Large intestine (tissue), 3 donors: ENCODE results near the gene OPTN. TPM values are rescaled to one million over a fixed set of nuclear protein-coding genes. Genes with fewer than 3 reads are reported as not detected.

ENCODE experiments used
- DNase-seq, 2 donors: peaks; one replicate each; pipeline versions ENCODE4 v3.0.0 to v3.0.0-alpha.2; 2013
- H3K27ac ChIP-seq: one replicate; pipeline ENCODE4 v1.5.1; 2013; ENCODE audit warnings: low read length
- H3K27me3 ChIP-seq: 2 replicates; pipeline ENCODE4 v1.6.1; 2013; ENCODE audit warnings: low read length; ENCODE audit not compliant: control insufficient read depth, insufficient read depth
- H3K36me3 ChIP-seq: 2 replicates; pipeline ENCODE4 v1.6.1; 2013; ENCODE audit warnings: low read length; ENCODE audit not compliant: control insufficient read depth, insufficient read depth
- H3K4me1 ChIP-seq: one replicate; pipeline ENCODE4 v1.6.1; 2013; ENCODE audit warnings: low read length; ENCODE audit not compliant: control insufficient read depth, insufficient read depth
- H3K4me3 ChIP-seq: one replicate; pipeline ENCODE4 v1.5.1; 2013; ENCODE audit warnings: low read length
- H3K9me3 ChIP-seq: one replicate; pipeline ENCODE4 v1.6.1; 2013; ENCODE audit warnings: mild to moderate bottlenecking, low read depth, low read length, moderate library complexity; ENCODE audit not compliant: control insufficient read depth
- WGBS: methylation state at CpG from one replicate; pipeline ENCODE4 v1.1.5; 2013; ENCODE audit warnings: low lambda C conversion rate; ENCODE audit not compliant: insufficient coverage; 5-methylcytosine and 5-hydroxymethylcytosine counted together
- polyA plus RNA-seq: library from polyadenylated mRNA; unstranded; fragments of 120-200 nt; gene quantifications from one replicate; pipeline ENCODE4 v1.2.1, GENCODE V29; 2013

OPTN gene
- polyA plus RNA-seq, 1 donor: 68.6 TPM

DNA sequence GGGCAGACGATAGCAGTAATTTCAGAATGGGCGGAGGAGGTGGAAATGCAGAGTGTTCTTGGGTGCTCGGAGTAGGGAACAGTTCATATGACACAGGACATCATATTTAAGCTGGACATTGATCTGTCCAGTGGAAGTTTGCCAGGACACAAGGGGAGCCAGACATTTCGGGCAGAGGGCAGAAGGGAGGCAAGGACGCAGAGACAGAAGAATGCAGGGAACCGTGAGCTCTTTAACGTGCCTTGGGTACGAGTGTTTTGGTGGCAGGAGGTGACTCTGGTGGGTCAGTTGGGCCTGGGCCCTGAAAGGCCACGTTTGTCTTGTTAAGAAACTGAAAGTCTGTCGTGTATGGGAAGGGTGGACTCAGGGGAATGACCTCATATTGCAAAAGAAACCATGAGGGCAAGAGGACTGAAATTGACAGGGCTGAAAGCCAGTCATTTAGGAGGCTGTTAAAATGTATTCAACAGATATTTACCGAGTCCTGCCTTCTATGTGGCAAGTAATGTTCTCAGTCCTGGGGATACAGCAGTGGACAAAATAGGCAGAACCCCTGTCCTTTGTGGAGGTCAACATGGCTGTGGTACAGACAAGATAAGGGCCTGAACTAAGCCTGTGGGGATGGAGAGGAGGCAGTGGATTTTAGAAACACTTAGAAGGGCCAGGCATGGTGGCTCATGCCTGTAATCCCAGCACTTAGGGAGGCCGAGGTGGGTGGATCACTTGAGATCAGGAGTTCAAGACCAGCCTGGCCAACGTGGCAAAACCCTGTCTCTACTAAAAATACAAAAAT lies 2.2 kb downstream of the OPTN start:
- no peak overlapping the region for H3K4me3 ChIP-seq

GRCh38 chr10:13103554-13103953 lies 3.6 kb downstream of the OPTN start:
- no peak overlapping the region for H3K4me3 ChIP-seq
- H3K9me3 ChIP-seq: no peaks in the 10 kb centered on the region
- H3K36me3 ChIP-seq: no peaks in the 10 kb centered on the region
- H3K27me3 ChIP-seq: no peaks in the 10 kb centered on the region
- 100% methylated on average over 1 of the region's 2 CpGs for WGBS
- H3K27ac ChIP-seq: no peak overlapping the region
- H3K4me1 ChIP-seq: peaks cover 35% of the 10 kb centered on the region
- no peak for DNase-seq

More for the DNA sequence above, 2.2 kb downstream of the OPTN start:
- no peaks in the 10 kb centered on the region for H3K27me3 ChIP-seq
- no peaks in the 10 kb centered on the region for H3K9me3 ChIP-seq
- no peaks in the 10 kb centered on the region for H3K36me3 ChIP-seq
- peaks cover 26% of the 10 kb centered on the region for H3K4me1 ChIP-seq
- peak overlapping the region; percentile 77 for H3K27ac ChIP-seq
- DNase-seq: peak; percentile 33 to 71
- 40% methylated on average over 3 of the region's 13 CpGs for WGBS

DNA sequence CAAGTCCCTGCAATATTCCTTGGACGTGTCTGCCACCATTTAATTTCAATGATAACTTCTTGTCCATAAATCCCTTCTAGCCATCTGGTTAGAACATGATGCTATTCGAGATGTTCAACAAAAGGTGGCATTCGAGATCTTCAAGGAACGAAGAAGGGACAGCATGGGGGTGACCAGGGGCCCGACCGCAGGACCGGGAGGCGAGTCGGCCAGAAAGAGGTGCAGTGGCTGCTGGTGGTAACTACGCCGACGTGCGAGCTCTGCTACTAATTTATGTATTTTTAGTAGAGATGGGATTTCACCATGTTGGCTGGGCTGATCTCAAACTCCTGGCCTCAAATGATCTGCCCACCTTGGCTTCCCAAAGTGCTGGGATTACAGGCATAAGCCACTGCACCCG lies 4.7 kb downstream of the OPTN start:
- no peaks in the 10 kb centered on the region for H3K9me3 ChIP-seq
- peaks cover 10% of the 10 kb centered on the region for H3K36me3 ChIP-seq
- no peak overlapping the region for H3K4me3 ChIP-seq
- no peaks in the 10 kb centered on the region for H3K27me3 ChIP-seq
- peaks cover 40% of the 10 kb centered on the region for H3K4me1 ChIP-seq
- no peak overlapping the region for H3K27ac ChIP-seq
- WGBS: no CpG with 5 or more reads among the region's 14 CpGs
- DNase-seq: no peak

GRCh38 chr10:13105184-13105583 lies 5.2 kb downstream of the OPTN start:
- peaks cover 40% of the 10 kb centered on the region for H3K4me1 ChIP-seq

GRCh38 chr10:13106387-13107045 lies 6.6 kb downstream of the OPTN start:
- peaks cover 21% of the 10 kb centered on the region for H3K36me3 ChIP-seq
- peak in 1 of 2 donors; percentile 25 for DNase-seq
- peaks cover 39% of the 10 kb centered on the region for H3K4me1 ChIP-seq
- no peaks in the 10 kb centered on the region for H3K27me3 ChIP-seq
- WGBS: no CpG with 5 or more reads among the region's 5 CpGs
- peak overlapping the region; percentile 58 for H3K27ac ChIP-seq
- no peaks in the 10 kb centered on the region for H3K9me3 ChIP-seq
- H3K4me3 ChIP-seq: no peak overlapping the region

More at GRCh38 chr10:13105184-13105583, 5.2 kb downstream of the OPTN start:
- Histone ChIP-seq H3K27ac (no peak overlapping the region), H3K9me3 (no peaks in the 10 kb centered on the region), H3K36me3 (peaks cover 14% of the 10 kb centered on the region), H3K4me3 (no peak overlapping the region), H3K27me3 (no peaks in the 10 kb centered on the region)
- no CpG with 5 or more reads among the region's 4 CpGs for WGBS
- DNase-seq: peak in 1 of 2 donors; percentile 18

DNA sequence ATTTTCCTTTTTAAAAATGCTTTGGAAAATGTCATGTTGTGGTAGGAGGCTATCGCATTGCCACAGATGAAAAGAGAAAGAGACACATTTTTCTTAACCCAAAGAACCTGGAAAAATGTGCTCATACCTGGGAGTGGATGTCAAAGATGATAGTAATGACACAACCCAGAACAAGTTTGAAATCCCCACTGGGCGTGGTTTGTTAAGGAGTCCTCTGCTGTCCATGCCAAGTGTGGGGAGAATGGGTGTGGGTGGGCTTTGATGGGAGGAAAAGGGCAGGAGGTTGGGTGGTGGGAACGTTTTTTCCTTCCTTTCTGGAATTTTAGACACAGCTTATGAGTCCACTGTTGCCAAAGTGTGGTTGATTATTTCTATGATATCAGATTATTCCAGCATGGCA lies 10.9 kb downstream of the OPTN start:
- H3K36me3 ChIP-seq: peaks cover 43% of the 10 kb centered on the region

GRCh38 chr10:13113544-13113943 lies 13.6 kb downstream of the OPTN start:
- DNase-seq: no peak
- Histone ChIP-seq H3K4me3 (no peak overlapping the region), H3K27me3 (no peaks in the 10 kb centered on the region), H3K9me3 (no peaks in the 10 kb centered on the region), H3K36me3 (peaks cover 58% of the 10 kb centered on the region), H3K4me1 (peaks cover 11% of the 10 kb centered on the region), H3K27ac (no peak overlapping the region)
- WGBS: 33% methylated on average over 1 of the region's 6 CpGs

More for the DNA sequence above, 10.9 kb downstream of the OPTN start:
- no peak overlapping the region for H3K4me3 ChIP-seq
- no peak for DNase-seq
- H3K27me3 ChIP-seq: no peaks in the 10 kb centered on the region
- no peak overlapping the region for H3K27ac ChIP-seq
- no CpG with 5 or more reads among the region's 3 CpGs for WGBS
- peaks cover 27% of the 10 kb centered on the region for H3K4me1 ChIP-seq
- no peaks in the 10 kb centered on the region for H3K9me3 ChIP-seq

- DNase-seq: peak; percentile 57 to 83
- Histone ChIP-seq H3K4me1 (peaks cover 4% of the 10 kb centered on the region), H3K27me3 (no peaks in the 10 kb centered on the region), H3K36me3 (peaks cover 51% of the 10 kb centered on the region), H3K4me3 (no peak overlapping the region), H3K27ac (peak overlapping the region; percentile 76), H3K9me3 (no peaks in the 10 kb centered on the region)
- no CpG with 5 or more reads among the region's 12 CpGs for WGBS
Observed at GRCh38 chr10:13115832-13116803, 16.2 kb downstream of the OPTN start.

DNA sequence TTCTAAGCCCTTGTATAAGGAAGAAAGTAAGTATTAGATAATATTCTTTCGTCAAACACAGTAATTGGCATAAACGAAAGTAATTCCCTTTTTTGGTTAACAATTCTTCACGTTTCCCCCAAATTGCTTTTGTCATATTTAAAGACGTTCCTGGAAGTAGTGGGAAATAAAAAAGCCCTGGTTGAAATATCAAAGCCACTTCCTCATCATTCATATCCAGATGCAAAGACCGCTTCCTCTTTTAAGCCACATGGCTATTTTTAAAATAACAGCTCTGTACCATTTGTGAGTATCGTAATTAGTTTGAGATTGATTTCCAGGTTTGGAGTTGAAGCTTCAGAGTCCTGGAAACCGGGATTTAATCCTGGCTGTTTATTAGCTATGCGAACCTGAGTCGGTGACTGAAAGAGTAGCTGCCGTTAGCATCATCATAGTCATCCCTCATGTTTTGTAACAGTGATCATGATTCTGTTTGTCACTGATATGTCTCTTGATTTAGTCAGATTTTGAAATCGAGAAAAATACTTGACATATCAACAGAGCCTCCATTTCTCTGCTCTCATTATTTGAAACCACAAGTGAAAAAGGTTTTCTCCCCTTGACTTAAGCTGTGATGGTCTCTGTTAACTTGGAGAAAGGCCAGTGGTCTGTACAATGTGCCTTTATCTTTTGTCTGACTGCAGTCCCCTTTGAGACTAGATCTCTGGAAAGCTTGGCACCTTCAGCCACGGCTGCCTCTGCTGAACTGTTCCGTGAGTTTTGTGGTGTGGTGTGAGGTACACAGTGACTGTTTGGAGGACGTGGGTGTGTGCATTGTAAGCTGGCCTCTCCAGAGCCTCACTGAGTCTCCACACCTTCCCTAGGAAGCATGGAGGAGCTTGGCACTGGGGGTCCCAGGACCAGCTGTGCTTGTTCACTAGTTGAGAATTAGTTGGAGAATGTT lies 18.1 kb downstream of the OPTN start:
- no peak overlapping the region for H3K27ac ChIP-seq
- 85% methylated on average over 4 of the region's 14 CpGs for whole genome bisulfite sequencing
- no peaks in the 10 kb centered on the region for H3K9me3 ChIP-seq
- no peaks in the 10 kb centered on the region for H3K27me3 ChIP-seq
- peaks cover 59% of the 10 kb centered on the region for H3K36me3 ChIP-seq
- H3K4me1 ChIP-seq: peaks cover 4% of the 10 kb centered on the region
- DNase-seq: no peak
- H3K4me3 ChIP-seq: no peak overlapping the region
